ENCODE measurements around the gene AMDHD2. TPM values are rescaled to one million over a fixed set of nuclear protein-coding genes. Genes with fewer than 3 reads are reported as not detected.

AMDHD2 gene
- total RNA-seq, 2 experiments from 2014 or later, result 51.8 to 59.7 TPM

- intact Hi-C loops (cut with micrococcal nuclease; ENCODE audit: unreplicated experiment), result loop anchor here (1.0 to 2.0 kb wide), 2 partner anchors 27 to 72 kb away; partner anchors contain the start of gene TBC1D24
- no peak overlapping the region for H3K27ac ChIP-seq (ENCODE audit: low read depth, low read length, poor library complexity, severe bottlenecking)
- no peaks in the 10 kb centered on the region for H3K9me2 ChIP-seq (ENCODE audit: insufficient read depth, low read length)
- BruUV-seq (replicated peaks), result no TSS peak
- H3K4me2 ChIP-seq (ENCODE audit: low read length), result no peak overlapping the region; the same call in 1 of the 2 replicates
- peaks cover 27% of the 10 kb centered on the region for H3K36me3 ChIP-seq (ENCODE audit: insufficient read depth, low read length)
- no peak for DNase-seq (ENCODE audit: low spot score)
- no peak for TF ChIP-seq EZH2phosphoT487 (IDR thresholded peaks at IDR 0.05; ENCODE audit: borderline replicate concordance, low read depth, low read length)
- TF ChIP-seq, protein P1, sequence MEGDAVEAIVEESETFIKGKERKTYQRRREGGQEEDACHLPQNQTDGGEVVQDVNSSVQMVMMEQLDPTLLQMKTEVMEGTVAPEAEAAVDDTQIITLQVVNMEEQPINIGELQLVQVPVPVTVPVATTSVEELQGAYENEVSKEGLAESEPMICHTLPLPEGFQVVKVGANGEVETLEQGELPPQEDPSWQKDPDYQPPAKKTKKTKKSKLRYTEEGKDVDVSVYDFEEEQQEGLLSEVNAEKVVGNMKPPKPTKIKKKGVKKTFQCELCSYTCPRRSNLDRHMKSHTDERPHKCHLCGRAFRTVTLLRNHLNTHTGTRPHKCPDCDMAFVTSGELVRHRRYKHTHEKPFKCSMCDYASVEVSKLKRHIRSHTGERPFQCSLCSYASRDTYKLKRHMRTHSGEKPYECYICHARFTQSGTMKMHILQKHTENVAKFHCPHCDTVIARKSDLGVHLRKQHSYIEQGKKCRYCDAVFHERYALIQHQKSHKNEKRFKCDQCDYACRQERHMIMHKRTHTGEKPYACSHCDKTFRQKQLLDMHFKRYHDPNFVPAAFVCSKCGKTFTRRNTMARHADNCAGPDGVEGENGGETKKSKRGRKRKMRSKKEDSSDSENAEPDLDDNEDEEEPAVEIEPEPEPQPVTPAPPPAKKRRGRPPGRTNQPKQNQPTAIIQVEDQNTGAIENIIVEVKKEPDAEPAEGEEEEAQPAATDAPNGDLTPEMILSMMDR (conservative IDR thresholded peaks at IDR 0.05; ENCODE audit: low read length), result no peak
- peaks cover 18% of the 10 kb centered on the region for H3K4me1 ChIP-seq (ENCODE audit: insufficient read depth, low read length, poor library complexity, severe bottlenecking)
- H2AFZ ChIP-seq (ENCODE audit: low read length), result no peak overlapping the region
- POLR2A ChIA-PET, result interaction anchor here (1.0 kb wide), 1 partner anchor 32 kb away, joined by 3 read pairs; no protein-coding TSS in a partner anchor
- no peak overlapping the region for H3K4me3 ChIP-seq (ENCODE audit: low read depth, low read length, poor library complexity, severe bottlenecking)
- CTCF ChIA-PET (ENCODE audit: unreplicated experiment), result no interaction called here
- H3K9me3 ChIP-seq (ENCODE audit: low read length), result no peaks in the 10 kb centered on the region
- no peaks in the 10 kb centered on the region for H3K79me2 ChIP-seq (ENCODE audit: insufficient read depth, low read depth, low read length)
- no peaks in the 10 kb centered on the region for H4K20me1 ChIP-seq (ENCODE audit: insufficient read depth, low read length)
Observed at GRCh38 chr16:2501946-2502895, 17.9 kb upstream of the AMDHD2 start.

DNA sequence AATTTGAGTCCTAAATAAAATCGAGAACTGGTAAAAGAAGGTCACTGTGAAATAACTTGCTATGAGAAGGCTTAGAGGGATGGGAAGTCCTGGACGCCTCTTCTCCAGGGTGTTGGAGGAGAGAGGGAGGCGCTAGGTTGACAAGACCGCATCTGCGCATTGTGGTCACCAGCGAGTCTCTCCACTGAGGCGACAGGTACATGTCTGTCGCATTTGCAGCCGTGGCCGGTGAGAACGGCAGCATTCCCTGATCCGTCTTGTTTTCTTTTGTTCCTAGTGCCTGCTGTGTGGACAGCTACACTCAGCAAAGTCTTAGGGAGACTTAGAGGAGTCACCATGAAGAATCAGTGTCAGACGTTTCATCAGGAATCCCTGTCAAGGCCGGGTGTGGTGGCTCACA is 14.5 kb upstream of the AMDHD2 start:
- H3K4me1 ChIP-seq (ENCODE audit: insufficient read depth, low read length, poor library complexity, severe bottlenecking), result peaks cover 42% of the 10 kb centered on the region
- H4K20me1 ChIP-seq (ENCODE audit: insufficient read depth, low read length), result no peaks in the 10 kb centered on the region
- no peak overlapping the region for H2AFZ ChIP-seq (ENCODE audit: low read length)
- no peaks in the 10 kb centered on the region for H3K9me2 ChIP-seq (ENCODE audit: insufficient read depth, low read length)
- BruUV-seq (replicated peaks), result no TSS peak
- H3K36me3 ChIP-seq (ENCODE audit: insufficient read depth, low read length), result peaks cover 14% of the 10 kb centered on the region; the same call in 1 of the 2 replicates
- H3K4me3 ChIP-seq (ENCODE audit: low read depth, low read length, poor library complexity, severe bottlenecking), result no peak overlapping the region
- no peaks in the 10 kb centered on the region for H3K79me2 ChIP-seq (ENCODE audit: insufficient read depth, low read depth, low read length)
- intact Hi-C loops (cut with micrococcal nuclease; ENCODE audit: unreplicated experiment), result no loop called here
- CTCF ChIA-PET (ENCODE audit: unreplicated experiment), result no interaction called here
- TF ChIP-seq, protein P1 (conservative IDR thresholded peaks at IDR 0.05; ENCODE audit: low read length), result no peak
- TF ChIP-seq EZH2phosphoT487 (IDR thresholded peaks at IDR 0.05; ENCODE audit: borderline replicate concordance, low read depth, low read length), result no peak
- no peak overlapping the region for H3K4me2 ChIP-seq (ENCODE audit: low read length)
- no peak overlapping the region for H3K27ac ChIP-seq (ENCODE audit: low read depth, low read length, poor library complexity, severe bottlenecking)
- POLR2A ChIA-PET, result no interaction called here
- no peak for DNase-seq (ENCODE audit: low spot score)
- no peaks in the 10 kb centered on the region for H3K9me3 ChIP-seq (ENCODE audit: low read length)
